ENCODE data around the gene LILRA6.
"Not testable (repeated sequence)": the region's sequence is repeated elsewhere in the genome, so short reads cannot be mapped to it uniquely, and the experiment has no call there.

The LILRA6 gene

GRCh38 chr19:54242646-54243045, at the start of gene LILRA6:
TSS of gene LILRA6 (minus strand) at chr19:54242790.
- DNase-seq = not testable (repeated sequence)

GRCh38 chr19:54289160-54289559, 46.6 kb upstream of the LILRA6 start:
- not testable (repeated sequence) for DNase-seq

GRCh38 chr19:54287456-54287855, 44.9 kb upstream of the LILRA6 start:
- no peak for DNase-seq

- not testable (repeated sequence) for DNase-seq
Observed at GRCh38 chr19:54286283-54286682, 43.7 kb upstream of the LILRA6 start.

GRCh38 chr19:54285427-54286056, 43.0 kb upstream of the LILRA6 start:
- not testable (repeated sequence) for DNase-seq

GRCh38 chr19:54282686-54283470, 40.3 kb upstream of the LILRA6 start:
- DNase-seq = no peak

GRCh38 chr19:54281729-54282075, 39.1 kb upstream of the LILRA6 start:
- not testable (repeated sequence) for DNase-seq

GRCh38 chr19:54281007-54281728, 38.6 kb upstream of the LILRA6 start, which contains the start of gene LILRB2:
TSS of gene LILRB2 (minus strand) at chr19:54281110. CDS start at chr19:54280496, 614 bp downstream.
- no peak for DNase-seq

- DNase-seq = peak in 1 of 51 donors; percentile 3
Observed at GRCh38 chr19:54280441-54280840, 37.9 kb upstream of the LILRA6 start.

GRCh38 chr19:54280025-54280424, 37.4 kb upstream of the LILRA6 start:
- DNase-seq = not testable (repeated sequence)

- DNase-seq = no peak
Observed at GRCh38 chr19:54279406-54279962, 36.9 kb upstream of the LILRA6 start.

- DNase-seq = not testable (repeated sequence)
Observed at GRCh38 chr19:54278571-54279195, 36.1 kb upstream of the LILRA6 start.

GRCh38 chr19:54278056-54278455, 35.5 kb upstream of the LILRA6 start:
- not testable (repeated sequence) for DNase-seq

GRCh38 chr19:54277111-54277615, 34.6 kb upstream of the LILRA6 start:
- not testable (repeated sequence) for DNase-seq

- no peak for DNase-seq
Observed at GRCh38 chr19:54275951-54276350, 33.4 kb upstream of the LILRA6 start.

- DNase-seq = not testable (repeated sequence)
Observed at GRCh38 chr19:54274516-54274915, 31.9 kb upstream of the LILRA6 start.

GRCh38 chr19:54273821-54274220, 31.2 kb upstream of the LILRA6 start:
- no peak for DNase-seq

GRCh38 chr19:54272181-54272580, 29.6 kb upstream of the LILRA6 start:
- not testable (repeated sequence) for DNase-seq

GRCh38 chr19:54271587-54271986, 29.0 kb upstream of the LILRA6 start:
- DNase-seq = not testable (repeated sequence)

GRCh38 chr19:54271106-54271505, 28.5 kb upstream of the LILRA6 start:
- peak in 9 of 51 donors; percentile 3 to 14 (median 9) for DNase-seq

GRCh38 chr19:54268936-54269335, 26.3 kb upstream of the LILRA6 start:
- no peak for DNase-seq
